Immature natural killer cell (primary cell): ENCODE measurements around the gene GEN1. TPM values are rescaled to one million over a fixed set of nuclear protein-coding genes. Genes with fewer than 3 reads are reported as not detected.

ENCODE experiments used
- polyA plus RNA-seq, 3 donors: library from polyadenylated mRNA; unstranded; fragments of 300-500 nt; fragmentation: Illumina TruSeq; gene quantifications; one replicate each; pipeline ENCODE4 v1.2.3, GENCODE V29; 2021

Gene GEN1
- polyA plus RNA-seq, 3 donors from 2014 or later: 2.3 TPM; not detected in 2

Other genes starting within 250 kb of the GEN1 start
- gene RAD51AP2, start 235.7 kb upstream of the GEN1 start, polyA plus RNA-seq: not detected
- not detected for gene VSNL1, start 213.4 kb upstream of the GEN1 start, polyA plus RNA-seq
- gene SMC6, start 328 bp upstream of the GEN1 start, polyA plus RNA-seq: 10 to 100 TPM in 1 of 3 donors, 1 to 10 TPM in 2; 4.1 to 14.6 (median 5.1) TPM
- not detected for gene MSGN1, start 62.3 kb downstream of the GEN1 start, polyA plus RNA-seq
- not detected for gene KCNS3, start 124.5 kb downstream of the GEN1 start, polyA plus RNA-seq